ENCODE data around the gene OTOS.

The OTOS gene

GRCh38 chr2:240139011-240139441, 1.4 kb downstream of the OTOS start:
- no peaks in the 10 kb centered on the region for H3F3A ChIP-seq (ENCODE audit: control insufficient read depth, insufficient read depth)
- H3K36me3 ChIP-seq (ENCODE audit: control insufficient read depth, low read length) = no peaks in the 10 kb centered on the region
- no peaks in the 10 kb centered on the region for H3K9me3 ChIP-seq (ENCODE audit: control insufficient read depth, insufficient read depth, low read length)
- H3K4me1 ChIP-seq (ENCODE audit: control insufficient read depth, low read length) = peaks cover 15% of the 10 kb centered on the region
- H4K20me1 ChIP-seq (ENCODE audit: control insufficient read depth, insufficient read depth, low read depth, low read length) = no peaks in the 10 kb centered on the region
- 0 out of 2 replicates have a peak, but pooled peaks cover 2% of the 10 kb centered on the region for H3K27me3 ChIP-seq (ENCODE audit: control insufficient read depth, low read length)
- TF ChIP-seq EZH2phosphoT487 (IDR thresholded peaks at IDR 0.05; ENCODE audit: borderline replicate concordance, low read length) (no peak), CTCF (IDR thresholded peaks at IDR 0.05; ENCODE audit: low read depth, low read length, poor library complexity, severe bottlenecking) (no peak)
- H3K9me2 ChIP-seq (replicated peaks; ENCODE audit: control insufficient read depth, low read length) = no peaks in the 10 kb centered on the region
- peaks cover 23% of the 10 kb centered on the region for H3K79me2 ChIP-seq (ENCODE audit: control insufficient read depth, low read length)
- H3K4me3 ChIP-seq (ENCODE audit: low read length) = no peak overlapping the region
- H3K27ac ChIP-seq (ENCODE audit: low read depth, low read length) = no peak overlapping the region
- H3K4me2 ChIP-seq (ENCODE audit: low read length) = no peak overlapping the region

- TF ChIP-seq CTCF (IDR thresholded peaks at IDR 0.05; ENCODE audit: low read depth, low read length, poor library complexity, severe bottlenecking) (peak; percentile 15), EZH2phosphoT487 (IDR thresholded peaks at IDR 0.05; ENCODE audit: borderline replicate concordance, low read length) (no peak)
- Histone ChIP-seq H3K36me3 (ENCODE audit: control insufficient read depth, low read length) (peaks cover 3% of the 10 kb centered on the region), H3K27ac (ENCODE audit: low read depth, low read length) (no peak overlapping the region), H4K20me1 (ENCODE audit: control insufficient read depth, insufficient read depth, low read depth, low read length) (no peaks in the 10 kb centered on the region), H3K4me2 (ENCODE audit: low read length) (no peak overlapping the region), H3F3A (ENCODE audit: control insufficient read depth, insufficient read depth) (no peaks in the 10 kb centered on the region), H3K4me1 (ENCODE audit: control insufficient read depth, low read length) (peaks cover 15% of the 10 kb centered on the region), H3K27me3 (ENCODE audit: control insufficient read depth, low read length) (0 out of 2 replicates have a peak, but pooled peaks cover 2% of the 10 kb centered on the region), H3K9me3 (ENCODE audit: control insufficient read depth, insufficient read depth, low read length) (no peaks in the 10 kb centered on the region), H3K79me2 (ENCODE audit: control insufficient read depth, low read length) (peaks cover 29% of the 10 kb centered on the region), H3K4me3 (ENCODE audit: low read length) (no peak overlapping the region), H3K9me2 (replicated peaks; ENCODE audit: control insufficient read depth, low read length) (no peaks in the 10 kb centered on the region)
Observed at GRCh38 chr2:240138254-240138984, 2.0 kb downstream of the OTOS start.

- Histone ChIP-seq H3K4me1 (ENCODE audit: control insufficient read depth, low read length) (peaks cover 15% of the 10 kb centered on the region), H3K79me2 (ENCODE audit: control insufficient read depth, low read length) (peaks cover 29% of the 10 kb centered on the region), H3K9me3 (ENCODE audit: control insufficient read depth, insufficient read depth, low read length) (no peaks in the 10 kb centered on the region), H3K27me3 (ENCODE audit: control insufficient read depth, low read length) (0 out of 2 replicates have a peak, but pooled peaks cover 2% of the 10 kb centered on the region), H3K9me2 (replicated peaks; ENCODE audit: control insufficient read depth, low read length) (no peaks in the 10 kb centered on the region), H3K27ac (ENCODE audit: low read depth, low read length) (no peak overlapping the region), H3F3A (ENCODE audit: control insufficient read depth, insufficient read depth) (no peaks in the 10 kb centered on the region), H3K36me3 (ENCODE audit: control insufficient read depth, low read length) (peaks cover 10% of the 10 kb centered on the region), H3K4me2 (ENCODE audit: low read length) (no peak overlapping the region), H4K20me1 (ENCODE audit: control insufficient read depth, insufficient read depth, low read depth, low read length) (no peaks in the 10 kb centered on the region), H3K4me3 (ENCODE audit: low read length) (no peak overlapping the region)
- TF ChIP-seq EZH2phosphoT487 (IDR thresholded peaks at IDR 0.05; ENCODE audit: borderline replicate concordance, low read length) (no peak), CTCF (IDR thresholded peaks at IDR 0.05; ENCODE audit: low read depth, low read length, poor library complexity, severe bottlenecking) (no peak)
Observed at GRCh38 chr2:240137596-240138253, 2.7 kb downstream of the OTOS start.
